ENCODE data around the gene PAK6.

Gene PAK6

GRCh38 chr15:40238532-40239403 is at the start of gene PAK6:
TSS of gene PAK6 (plus strand) at chr15:40239063. CDS start at chr15:40264786, 25,723 bp downstream.
- DNase-seq, result peak; percentile 78

DNA sequence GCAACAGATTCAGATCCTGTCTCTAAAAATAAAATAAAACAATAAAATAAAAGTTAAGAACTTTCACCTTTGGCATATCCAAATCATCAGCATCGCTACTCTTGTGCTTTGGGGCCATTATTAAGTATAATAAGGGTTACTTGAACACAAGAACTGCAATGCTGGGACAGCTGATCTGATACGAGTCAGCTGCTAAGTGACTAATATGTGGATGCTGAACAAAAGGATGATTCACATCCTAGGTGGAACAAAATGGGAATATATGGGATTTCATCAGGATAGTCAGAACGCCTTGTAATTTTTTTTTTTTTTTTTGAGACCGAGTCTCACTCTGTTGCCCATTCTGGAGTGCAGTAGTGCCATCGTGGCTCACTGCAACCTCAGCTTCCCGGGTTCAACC is 48.3 kb upstream of the PAK6 start:
- no peak for DNase-seq

- no peak for DNase-seq
Measured at GRCh38 chr15:40192942-40193341, 45.9 kb upstream of the PAK6 start.

DNA sequence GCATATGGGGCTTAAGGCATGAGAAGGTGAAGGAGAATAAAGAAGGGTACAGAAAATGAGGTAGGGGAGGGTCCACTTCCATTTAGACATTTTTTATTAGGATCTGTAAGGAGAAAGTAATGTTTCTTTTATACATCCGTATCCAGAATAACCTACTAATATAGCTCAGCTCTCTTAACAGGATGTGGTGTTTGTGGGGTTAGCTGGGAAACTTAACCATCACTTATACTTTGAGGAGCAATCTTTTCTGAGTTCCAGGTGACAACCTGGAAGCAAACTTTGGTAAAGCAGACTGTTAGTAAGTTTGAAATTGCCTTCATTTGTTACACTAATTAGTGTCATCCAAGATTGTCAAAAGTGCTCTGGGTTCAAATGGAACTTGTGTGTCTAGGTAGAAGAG is 41.4 kb upstream of the PAK6 start:
- DNase-seq, result no peak

GRCh38 chr15:40198355-40199085 is 40.3 kb upstream of the PAK6 start:
- DNase-seq, result no peak

- DNase-seq, result no peak
Measured at GRCh38 chr15:40204100-40204499, 34.8 kb upstream of the PAK6 start.

GRCh38 chr15:40217166-40217824 is 21.6 kb upstream of the PAK6 start:
- DNase-seq, result no peak

DNA sequence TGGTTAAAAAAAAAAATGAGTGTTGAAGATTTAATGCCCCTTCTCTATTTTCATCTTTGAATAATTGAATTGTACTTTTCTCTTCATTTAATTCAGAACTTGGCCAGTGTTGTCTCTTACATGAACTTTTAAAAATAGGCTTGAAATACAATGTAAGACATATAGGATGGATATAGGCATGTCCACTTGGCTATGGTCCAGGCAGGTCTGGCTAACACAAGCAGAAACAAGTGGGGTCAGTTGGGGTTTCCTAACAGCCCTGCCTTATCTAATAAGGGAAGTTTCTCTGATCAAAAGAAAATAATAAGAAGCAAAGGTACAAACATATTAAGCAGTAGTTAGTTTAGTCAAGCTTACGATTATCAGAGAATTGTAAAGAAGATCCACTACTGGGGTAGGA is 19.1 kb upstream of the PAK6 start:
- no peak for DNase-seq

DNA sequence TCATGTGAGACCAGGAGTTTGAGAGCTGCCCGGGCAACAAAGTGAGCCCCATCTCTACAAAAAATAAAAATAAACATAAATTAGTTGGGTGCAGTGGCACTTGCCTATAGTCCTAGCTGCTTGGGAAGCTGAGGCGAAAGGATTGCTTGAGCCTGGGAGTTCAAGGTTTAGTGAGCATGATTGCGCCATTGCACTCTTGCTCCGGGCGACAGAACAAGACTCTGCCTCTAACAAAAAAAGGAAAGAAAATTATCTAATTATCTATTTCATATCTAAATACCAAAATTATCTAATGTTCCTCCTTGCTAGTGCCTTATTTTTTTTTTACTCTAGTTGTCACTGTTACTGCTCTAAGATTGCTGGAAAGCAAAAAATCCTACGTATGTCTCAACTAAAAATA is 16.7 kb upstream of the PAK6 start:
- no peak for DNase-seq

GRCh38 chr15:40226736-40227135 is 12.1 kb upstream of the PAK6 start:
- no peak for DNase-seq

GRCh38 chr15:40229316-40229715 is 9.5 kb upstream of the PAK6 start:
- no peak for DNase-seq

- DNase-seq, result no peak
Measured at GRCh38 chr15:40229956-40230355, 8.9 kb upstream of the PAK6 start.

- no peak for DNase-seq
Measured at GRCh38 chr15:40232625-40233070, 6.2 kb upstream of the PAK6 start.

DNA sequence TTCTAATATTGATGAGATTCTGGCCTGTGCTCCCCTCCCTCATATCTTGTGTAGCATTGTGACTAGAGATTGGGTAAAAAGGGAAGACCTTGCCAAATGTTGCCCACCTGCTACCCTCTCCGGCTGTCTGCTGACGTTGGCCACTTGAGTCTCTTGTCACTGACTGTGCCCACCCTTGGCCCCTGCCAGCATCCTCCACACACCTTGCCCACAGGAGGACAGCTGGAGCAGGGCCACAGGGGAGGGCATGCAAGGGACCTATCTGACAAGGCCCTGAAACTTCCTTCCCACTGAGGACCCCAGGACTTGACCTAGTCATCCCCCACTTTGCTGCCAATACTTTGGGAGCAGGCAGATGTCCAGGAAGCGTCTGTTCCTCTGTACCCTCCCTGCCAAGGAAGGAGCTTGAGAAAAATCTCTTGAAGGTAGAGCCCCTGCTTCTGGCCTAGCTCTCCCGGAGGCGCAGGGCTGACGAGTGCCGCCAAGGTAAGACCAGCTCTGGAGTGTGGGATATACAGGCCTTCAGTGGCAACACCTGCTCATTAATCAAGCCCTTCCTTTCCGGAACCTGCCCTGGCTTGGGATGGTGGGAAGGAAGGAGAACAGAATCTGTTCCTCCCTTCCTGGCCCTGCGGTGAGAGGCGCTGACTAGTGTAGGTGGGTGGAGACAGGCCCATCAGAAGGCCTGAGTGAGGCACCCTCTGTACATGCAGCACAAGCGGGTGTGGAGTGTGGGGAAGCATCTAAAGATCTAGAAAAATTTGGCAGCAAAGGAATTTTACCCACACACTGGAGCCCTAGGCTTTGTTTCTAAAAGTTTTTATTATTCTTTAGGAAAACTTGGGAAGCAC is 4.9 kb upstream of the PAK6 start:
- DNase-seq, result no peak

DNA sequence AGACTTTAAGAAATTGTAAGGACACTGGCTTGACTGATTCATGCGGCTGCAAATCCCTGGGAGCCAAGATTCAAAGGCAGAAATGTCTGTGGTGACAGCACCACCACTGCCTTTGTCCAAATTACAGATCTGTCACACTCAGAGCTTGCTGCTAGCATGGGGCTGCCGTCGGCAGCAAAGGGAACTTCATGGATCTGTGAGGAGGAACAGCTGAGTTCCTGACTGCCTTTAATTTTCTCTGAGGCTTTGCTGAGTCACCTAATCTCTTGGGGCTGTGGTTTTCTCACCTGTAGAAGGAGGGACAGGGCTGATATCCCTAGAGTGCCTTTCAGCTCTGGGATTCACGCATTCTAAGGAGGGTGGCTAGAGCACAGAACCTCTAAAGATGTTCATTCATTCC is 4.1 kb upstream of the PAK6 start:
- no peak for DNase-seq

DNA sequence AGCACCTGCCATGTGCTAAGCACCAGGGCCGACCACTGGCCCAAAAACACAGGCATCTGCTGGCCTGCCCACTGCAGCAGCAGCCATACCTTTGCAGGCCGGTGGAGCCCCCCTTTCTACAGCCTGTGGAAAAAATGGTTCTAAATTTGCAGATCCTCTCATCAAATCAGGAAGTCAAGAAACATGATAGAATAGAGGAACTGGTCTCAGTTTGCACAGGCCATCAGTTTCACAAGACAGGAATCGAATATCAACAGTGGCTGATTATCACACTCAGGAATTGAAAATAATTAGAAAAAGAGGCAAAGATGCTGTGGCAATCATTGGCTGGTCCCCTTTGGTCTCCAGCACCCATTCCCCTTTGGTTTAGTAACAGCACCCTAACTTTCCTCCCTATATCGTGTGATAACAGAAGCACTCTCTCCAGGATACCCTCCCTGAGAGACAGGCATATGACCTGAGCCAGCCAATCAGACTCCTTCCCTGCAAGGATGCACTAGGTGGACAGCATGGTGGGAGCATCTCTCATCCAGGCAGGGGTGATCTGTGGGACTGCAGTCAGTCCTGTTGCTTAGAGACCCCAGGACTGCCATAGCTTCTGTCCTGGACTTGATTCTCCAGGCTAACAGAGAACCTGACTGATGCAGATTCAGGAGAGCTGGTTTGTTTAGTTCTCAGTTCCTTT is 3.5 kb upstream of the PAK6 start:
- DNase-seq, result no peak

DNA sequence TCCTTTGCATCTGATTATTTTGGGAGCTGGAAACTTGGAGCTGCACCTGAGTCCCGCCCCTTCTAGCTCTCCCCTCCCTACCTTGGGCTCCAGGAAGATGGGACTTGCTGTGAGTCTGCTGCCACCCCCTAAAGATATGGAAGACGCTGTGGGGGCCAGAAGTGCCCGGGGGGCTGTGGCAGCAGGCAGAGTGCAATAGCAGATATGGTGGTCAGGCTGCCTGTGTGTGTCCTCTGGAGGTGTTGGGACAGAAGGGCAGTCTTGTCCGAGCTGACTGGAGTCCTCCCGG is 485 bp downstream of the PAK6 start:
- DNase-seq, result no peak

- DNase-seq, result no peak
Measured at GRCh38 chr15:40239693-40240618, 1.1 kb downstream of the PAK6 start.

DNA sequence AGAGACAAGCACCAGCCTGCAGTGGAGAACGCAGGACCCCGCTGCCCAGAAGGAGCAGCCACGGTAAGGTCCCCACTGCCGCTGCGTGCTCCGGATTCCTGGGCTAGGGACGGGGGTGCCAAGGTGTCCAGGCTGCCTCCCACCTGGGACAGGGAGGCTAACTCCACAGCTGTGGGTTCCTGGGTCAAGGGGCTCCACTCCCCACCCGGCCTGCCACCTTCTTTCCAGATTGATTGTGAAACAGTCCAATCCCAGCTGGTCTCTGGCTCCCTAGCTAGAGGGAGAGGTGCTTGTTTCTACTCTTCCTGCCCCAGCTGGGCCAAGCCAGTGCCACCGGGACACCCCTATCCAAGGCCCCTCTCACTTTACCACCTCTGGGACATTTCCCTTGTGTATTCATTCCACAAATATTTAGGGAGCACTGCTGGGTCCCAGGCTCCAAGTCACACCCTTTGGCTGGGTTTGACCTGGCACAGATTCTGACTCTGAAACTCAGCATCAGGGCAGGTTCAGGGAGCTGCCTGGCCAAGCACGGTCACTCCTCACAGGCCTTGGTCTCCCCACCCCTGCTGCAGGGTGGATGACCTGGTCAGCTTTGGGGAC is 1.9 kb downstream of the PAK6 start:
- DNase-seq, result no peak

Data from 8988T (cell line).